Right atrium auricular region (tissue), 2 donors: Measurements from ENCODE around the gene MAB21L3. TPM values are rescaled to one million over a fixed set of nuclear protein-coding genes. Genes with fewer than 3 reads are reported as not detected.

ENCODE experiments used
- DNase-seq: peaks from one replicate; pipeline ENCODE4 v3.0.0-alpha.2; 2019; ENCODE audit warnings: low spot score
- H3K27ac ChIP-seq, 2 donors: fragments of 200-600 bp; sonication (generic); 1 replicate in 1 of 2; 2 replicates in 1 of 2; pipeline ENCODE4 v1.5.1; 2016 to 2019
- H3K27me3 ChIP-seq, 2 donors: fragments of 200-600 bp; sonication (generic); one replicate each; pipeline versions ENCODE4 v1.5.1 to v1.6.0; 2017 to 2019
- H3K36me3 ChIP-seq: fragments of 200-600 bp; sonication (generic); one replicate; pipeline ENCODE4 v1.5.1; 2016
- H3K4me1 ChIP-seq, 2 donors: fragments of 200-600 bp; sonication (generic); one replicate each; pipeline versions ENCODE4 v1.5.1 to v1.6.0; 2017 to 2019
- H3K4me3 ChIP-seq, 2 donors: fragments of 200-600 bp; sonication (generic); 1 replicate in 1 of 2; 2 replicates in 1 of 2; pipeline ENCODE4 v1.5.1; 2017 to 2019; ENCODE audit warnings: mild to moderate bottlenecking in 1 of 2, moderate library complexity in 1 of 2
- H3K9me3 ChIP-seq, 2 donors: fragments of 200-600 bp; sonication (generic); one replicate each; pipeline ENCODE4 v1.5.1; 2019
- total RNA-seq, 2 donors: library from RNA; depleted of rRNA; stranded (reverse); fragments of >200 nt; gene quantifications; one replicate each; pipeline ENCODE4 v1.1.0, GENCODE V29; 2016
- TF ChIP-seq, protein P1 (sequence below), 2 donors: fragments of 200-600 bp; sonication (generic); IDR thresholded peaks; one replicate each; pipeline ENCODE4 v1.5.1; 2019; ENCODE audit warnings: antibody characterized with exemption in 2 of 2

Gene MAB21L3
- total RNA-seq, 2 donors from 2014 or later, result not detected

DNA sequence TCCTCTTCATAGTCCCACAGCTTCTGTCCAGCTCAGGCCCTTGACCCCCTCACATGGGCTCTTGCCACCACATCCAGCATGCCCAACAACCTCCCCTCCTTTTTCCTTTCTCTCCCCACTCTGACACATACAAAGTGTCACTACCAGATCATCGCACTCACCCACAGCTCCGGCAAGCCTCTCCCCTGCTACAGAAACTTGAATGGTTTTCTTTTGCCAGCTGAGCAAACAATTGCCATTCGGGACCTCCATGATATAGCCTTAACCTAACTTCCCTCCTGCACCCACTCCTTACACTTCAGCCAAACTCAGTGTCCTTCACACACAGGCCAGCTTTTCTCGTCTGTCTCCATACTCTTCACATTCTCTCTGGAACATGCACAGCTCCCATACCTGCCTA is 43.3 kb downstream of the MAB21L3 start:
- Histone ChIP-seq H3K9me3 (peaks cover 0 to 20% of the 10 kb centered on the region in 2 donors), H3K4me3 (no peak overlapping the region), H3K27me3 (no peaks in the 10 kb centered on the region), H3K27ac (no peak overlapping the region), H3K4me1 (peaks cover 0 to 19% of the 10 kb centered on the region in 2 donors), H3K36me3 (no peaks in the 10 kb centered on the region)
- DNase-seq, result no peak
- TF ChIP-seq, protein P1, sequence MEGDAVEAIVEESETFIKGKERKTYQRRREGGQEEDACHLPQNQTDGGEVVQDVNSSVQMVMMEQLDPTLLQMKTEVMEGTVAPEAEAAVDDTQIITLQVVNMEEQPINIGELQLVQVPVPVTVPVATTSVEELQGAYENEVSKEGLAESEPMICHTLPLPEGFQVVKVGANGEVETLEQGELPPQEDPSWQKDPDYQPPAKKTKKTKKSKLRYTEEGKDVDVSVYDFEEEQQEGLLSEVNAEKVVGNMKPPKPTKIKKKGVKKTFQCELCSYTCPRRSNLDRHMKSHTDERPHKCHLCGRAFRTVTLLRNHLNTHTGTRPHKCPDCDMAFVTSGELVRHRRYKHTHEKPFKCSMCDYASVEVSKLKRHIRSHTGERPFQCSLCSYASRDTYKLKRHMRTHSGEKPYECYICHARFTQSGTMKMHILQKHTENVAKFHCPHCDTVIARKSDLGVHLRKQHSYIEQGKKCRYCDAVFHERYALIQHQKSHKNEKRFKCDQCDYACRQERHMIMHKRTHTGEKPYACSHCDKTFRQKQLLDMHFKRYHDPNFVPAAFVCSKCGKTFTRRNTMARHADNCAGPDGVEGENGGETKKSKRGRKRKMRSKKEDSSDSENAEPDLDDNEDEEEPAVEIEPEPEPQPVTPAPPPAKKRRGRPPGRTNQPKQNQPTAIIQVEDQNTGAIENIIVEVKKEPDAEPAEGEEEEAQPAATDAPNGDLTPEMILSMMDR (IDR thresholded peaks at IDR 0.05), result no peak

DNA sequence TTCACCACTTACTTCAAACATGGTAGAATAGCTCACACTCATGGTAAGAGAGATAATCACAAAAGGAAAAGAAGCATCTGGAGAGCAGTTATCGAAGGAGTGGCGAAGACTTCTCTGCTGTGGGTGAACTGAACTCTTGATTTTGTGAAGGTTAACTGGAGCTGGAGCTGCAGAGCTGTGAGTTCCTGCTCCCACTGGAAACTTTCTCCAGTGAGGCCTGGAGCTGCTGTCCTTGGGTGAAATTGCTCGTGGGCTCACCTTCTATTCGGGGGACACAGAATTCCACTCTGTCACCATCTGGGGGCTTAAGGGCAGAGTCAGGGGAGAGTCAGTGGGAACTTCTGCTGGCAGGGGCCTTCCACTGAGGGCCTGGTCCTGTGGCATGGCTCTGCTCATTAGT is 45.9 kb downstream of the MAB21L3 start:
- Histone ChIP-seq H3K9me3 (peaks cover 0 to 20% of the 10 kb centered on the region in 2 donors), H3K4me3 (no peak overlapping the region), H3K27me3 (no peaks in the 10 kb centered on the region), H3K27ac (no peak overlapping the region), H3K4me1 (peaks cover 0 to 3% of the 10 kb centered on the region in 2 donors), H3K36me3 (no peaks in the 10 kb centered on the region)
- DNase-seq, result no peak
- TF ChIP-seq, protein P1 (IDR thresholded peaks at IDR 0.05), result no peak

DNA sequence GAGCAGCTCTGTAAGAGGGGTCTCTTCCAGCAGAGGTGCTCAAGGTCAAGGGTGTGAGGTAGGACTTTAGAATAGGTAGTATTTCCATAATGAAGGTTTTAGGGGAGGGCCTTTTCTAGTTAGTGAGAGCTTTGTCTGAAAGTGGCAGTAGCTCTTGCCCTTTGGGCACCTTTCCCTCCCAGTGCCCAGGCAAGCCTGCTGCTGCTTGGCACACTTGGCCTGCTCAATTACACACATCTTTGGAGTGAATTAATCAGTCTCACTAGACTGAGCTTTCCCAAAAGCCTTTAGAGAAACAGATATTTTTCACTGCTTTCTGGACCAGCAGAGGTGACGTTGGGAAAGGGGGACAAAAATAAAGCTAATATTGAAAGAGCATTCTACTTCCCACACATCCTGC is 48.0 kb downstream of the MAB21L3 start:
- Histone ChIP-seq H3K9me3 (peaks cover 0 to 20% of the 10 kb centered on the region in 2 donors), H3K4me1 (peaks cover 0 to 6% of the 10 kb centered on the region in 2 donors), H3K36me3 (no peaks in the 10 kb centered on the region), H3K27me3 (no peaks in the 10 kb centered on the region), H3K4me3 (no peak overlapping the region), H3K27ac (no peak overlapping the region)
- TF ChIP-seq, protein P1 (IDR thresholded peaks at IDR 0.05), result no peak
- no peak for DNase-seq

DNA sequence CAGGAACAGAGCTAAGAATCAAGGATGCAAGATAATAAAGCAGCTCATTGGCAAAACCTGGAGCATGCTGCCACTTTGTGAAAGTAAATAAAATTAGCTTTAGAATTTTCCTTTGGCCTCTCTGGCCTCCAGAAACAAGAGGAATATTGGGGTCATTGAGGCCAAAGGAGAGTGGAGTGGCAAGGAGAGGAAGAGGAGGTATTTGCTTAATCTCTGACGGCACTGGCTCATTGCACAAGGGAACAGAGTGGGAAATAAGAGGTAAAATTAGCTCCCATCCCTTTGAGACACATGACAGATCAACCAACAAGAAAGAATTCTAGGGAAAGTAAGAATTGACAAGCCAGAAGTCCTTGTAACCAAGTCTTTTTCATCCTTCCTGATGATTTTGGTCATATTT is 48.4 kb downstream of the MAB21L3 start:
- TF ChIP-seq, protein P1 (IDR thresholded peaks at IDR 0.05), result no peak
- DNase-seq, result no peak
- Histone ChIP-seq H3K4me3 (no peak overlapping the region), H3K27me3 (no peaks in the 10 kb centered on the region), H3K36me3 (no peaks in the 10 kb centered on the region), H3K27ac (no peak overlapping the region), H3K4me1 (peaks cover 0 to 10% of the 10 kb centered on the region in 2 donors), H3K9me3 (peaks cover 0 to 20% of the 10 kb centered on the region in 2 donors)

DNA sequence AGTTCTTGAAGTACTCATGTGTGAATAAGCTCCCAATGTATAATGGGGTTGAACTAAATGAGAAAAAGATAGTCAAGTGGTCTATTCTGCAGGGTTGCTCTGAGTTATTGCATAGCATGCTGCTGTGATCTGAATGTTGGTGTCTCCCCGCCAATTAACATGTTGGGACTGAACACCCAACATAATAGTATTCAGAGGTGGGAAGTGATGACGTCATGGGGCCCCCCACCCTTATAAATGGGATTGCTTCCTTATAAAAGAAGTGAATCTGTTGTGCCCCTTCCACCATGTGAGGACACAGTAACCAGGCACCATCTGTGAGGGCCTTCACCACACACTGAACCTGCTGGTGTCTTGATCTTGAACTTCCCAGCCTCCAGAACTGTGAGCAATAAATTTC is 50.2 kb downstream of the MAB21L3 start:
- no peak overlapping the region for H3K27ac ChIP-seq
- H3K9me3 ChIP-seq, result peaks cover 0 to 20% of the 10 kb centered on the region in 2 donors
- H3K27me3 ChIP-seq, result no peaks in the 10 kb centered on the region
- H3K4me3 ChIP-seq, result no peak overlapping the region
- no peaks in the 10 kb centered on the region for H3K36me3 ChIP-seq
- TF ChIP-seq, protein P1 (IDR thresholded peaks at IDR 0.05), result no peak
- DNase-seq, result no peak
- peaks cover 0 to 28% of the 10 kb centered on the region in 2 donors for H3K4me1 ChIP-seq

DNA sequence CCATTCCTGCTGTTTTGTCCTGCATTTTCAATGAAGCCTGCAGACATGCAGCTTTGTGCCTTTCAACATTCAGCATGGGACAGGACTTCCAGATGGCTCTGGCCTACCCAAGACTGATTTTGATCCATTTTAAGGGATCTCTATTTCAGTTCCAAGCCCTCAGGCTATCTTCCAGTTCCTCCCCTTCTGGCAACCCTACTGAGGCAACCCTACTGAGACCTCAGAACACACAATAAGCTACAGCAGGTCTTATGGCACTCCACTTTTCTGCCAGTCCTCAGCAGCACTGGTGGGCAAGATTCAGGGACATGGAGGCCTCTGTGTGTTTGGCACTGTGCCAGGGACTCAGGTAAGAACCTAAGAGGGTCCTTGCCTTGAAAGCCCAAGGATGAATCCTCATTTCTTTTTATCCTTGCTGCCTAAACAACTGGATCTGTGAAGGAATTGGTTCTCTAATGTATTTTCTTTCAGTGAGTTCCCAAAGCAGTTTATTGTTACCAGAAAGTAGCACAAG is 50.7 kb downstream of the MAB21L3 start:
- TF ChIP-seq, protein P1 (IDR thresholded peaks at IDR 0.05), result no peak
- H3K4me1 ChIP-seq, result peaks cover 0 to 34% of the 10 kb centered on the region in 2 donors
- no peaks in the 10 kb centered on the region for H3K27me3 ChIP-seq
- H3K27ac ChIP-seq, result no peak overlapping the region
- no peak overlapping the region for H3K4me3 ChIP-seq
- no peak for DNase-seq
- H3K36me3 ChIP-seq, result no peaks in the 10 kb centered on the region
- H3K9me3 ChIP-seq, result peaks cover 0 to 20% of the 10 kb centered on the region in 2 donors
